ENCODE measurements around the gene G6PD.
"Not testable (repeated sequence)": the region's sequence is repeated elsewhere in the genome, so short reads cannot be mapped to it uniquely, and the experiment has no call there.

Gene G6PD

GRCh38 chrX:154542723-154543424 is 3.8 kb downstream of the G6PD start:
- DNase-seq = peak; percentile 45

GRCh38 chrX:154541896-154542722 is 4.5 kb downstream of the G6PD start:
- DNase-seq = peak; percentile 63

- DNase-seq = no peak
Observed at GRCh38 chrX:154541589-154541895, 5.1 kb downstream of the G6PD start.

GRCh38 chrX:154540897-154541535 is 5.6 kb downstream of the G6PD start:
- no peak for DNase-seq

GRCh38 chrX:154540365-154540764 is 6.3 kb downstream of the G6PD start:
- not testable (repeated sequence) for DNase-seq

- no peak for DNase-seq
Observed at GRCh38 chrX:154539077-154539476, 7.6 kb downstream of the G6PD start.

GRCh38 chrX:154535892-154536291 is 10.8 kb downstream of the G6PD start:
- DNase-seq = no peak

GRCh38 chrX:154534526-154535322 is 11.9 kb downstream of the G6PD start:
- DNase-seq = peak; percentile 90

GRCh38 chrX:154532690-154533089 is 14.0 kb downstream of the G6PD start:
- no peak for DNase-seq

- DNase-seq = no peak
Observed at GRCh38 chrX:154531626-154532025, 15.0 kb downstream of the G6PD start.

GRCh38 chrX:154530286-154530685 is 16.4 kb downstream of the G6PD start:
- no peak for DNase-seq

GRCh38 chrX:154529206-154529612 is 17.4 kb downstream of the G6PD start:
- DNase-seq = no peak

- DNase-seq = peak; percentile 73
Observed at GRCh38 chrX:154526901-154527675, 19.6 kb downstream of the G6PD start.

GRCh38 chrX:154525606-154526490 is 20.8 kb downstream of the G6PD start:
- no peak for DNase-seq

- no peak for DNase-seq
Observed at GRCh38 chrX:154519389-154519788, 27.3 kb downstream of the G6PD start.

GRCh38 chrX:154517101-154517781 is 29.4 kb downstream of the G6PD start:
- no peak for DNase-seq

GRCh38 chrX:154516656-154517100 is 30.0 kb downstream of the G6PD start:
- DNase-seq = no peak

- peak; percentile 95 for DNase-seq
Observed at GRCh38 chrX:154515966-154516655, 30.5 kb downstream of the G6PD start, which contains the start of gene FAM3A. FAM3A (minus strand) TSS chrX:154516232; CDS start chrX:154515772, 460 bp downstream.

- DNase-seq = peak; percentile 32
Observed at GRCh38 chrX:154515090-154515965, 31.3 kb downstream of the G6PD start.

Measured in activated CD4-positive, alpha-beta T cell treated with anti-CD3 and anti-CD28 coated beads for 48 hours (primary cell).